ENCODE results near the gene RANGRF.

DNA sequence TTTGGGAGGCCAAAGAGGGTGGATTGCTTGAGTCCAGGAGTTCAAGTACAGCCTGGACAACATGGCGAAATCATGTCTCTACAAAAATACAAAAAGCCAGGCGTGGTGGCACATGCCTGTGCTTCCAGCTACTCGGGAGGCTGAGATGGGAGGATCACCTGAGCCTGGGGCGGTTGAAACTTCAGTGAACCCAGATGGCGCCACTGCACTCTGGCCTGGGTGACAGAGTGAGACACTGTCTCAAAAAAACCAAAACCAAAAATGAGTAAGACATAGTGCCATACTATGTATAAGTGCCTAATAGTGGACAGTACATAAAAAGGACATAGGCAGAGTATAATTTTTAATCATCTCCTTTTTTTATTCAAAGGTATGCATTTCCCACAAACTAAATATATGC, 44.6 kb upstream of the RANGRF start:
- TF ChIP-seq, protein P1, sequence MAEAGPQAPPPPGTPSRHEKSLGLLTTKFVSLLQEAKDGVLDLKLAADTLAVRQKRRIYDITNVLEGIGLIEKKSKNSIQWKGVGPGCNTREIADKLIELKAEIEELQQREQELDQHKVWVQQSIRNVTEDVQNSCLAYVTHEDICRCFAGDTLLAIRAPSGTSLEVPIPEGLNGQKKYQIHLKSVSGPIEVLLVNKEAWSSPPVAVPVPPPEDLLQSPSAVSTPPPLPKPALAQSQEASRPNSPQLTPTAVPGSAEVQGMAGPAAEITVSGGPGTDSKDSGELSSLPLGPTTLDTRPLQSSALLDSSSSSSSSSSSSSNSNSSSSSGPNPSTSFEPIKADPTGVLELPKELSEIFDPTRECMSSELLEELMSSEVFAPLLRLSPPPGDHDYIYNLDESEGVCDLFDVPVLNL (CRISPR knock-in tag; IDR thresholded peaks at IDR 0.05; ENCODE audit: low read depth) = no peak
- TF ChIP-seq, protein P2, sequence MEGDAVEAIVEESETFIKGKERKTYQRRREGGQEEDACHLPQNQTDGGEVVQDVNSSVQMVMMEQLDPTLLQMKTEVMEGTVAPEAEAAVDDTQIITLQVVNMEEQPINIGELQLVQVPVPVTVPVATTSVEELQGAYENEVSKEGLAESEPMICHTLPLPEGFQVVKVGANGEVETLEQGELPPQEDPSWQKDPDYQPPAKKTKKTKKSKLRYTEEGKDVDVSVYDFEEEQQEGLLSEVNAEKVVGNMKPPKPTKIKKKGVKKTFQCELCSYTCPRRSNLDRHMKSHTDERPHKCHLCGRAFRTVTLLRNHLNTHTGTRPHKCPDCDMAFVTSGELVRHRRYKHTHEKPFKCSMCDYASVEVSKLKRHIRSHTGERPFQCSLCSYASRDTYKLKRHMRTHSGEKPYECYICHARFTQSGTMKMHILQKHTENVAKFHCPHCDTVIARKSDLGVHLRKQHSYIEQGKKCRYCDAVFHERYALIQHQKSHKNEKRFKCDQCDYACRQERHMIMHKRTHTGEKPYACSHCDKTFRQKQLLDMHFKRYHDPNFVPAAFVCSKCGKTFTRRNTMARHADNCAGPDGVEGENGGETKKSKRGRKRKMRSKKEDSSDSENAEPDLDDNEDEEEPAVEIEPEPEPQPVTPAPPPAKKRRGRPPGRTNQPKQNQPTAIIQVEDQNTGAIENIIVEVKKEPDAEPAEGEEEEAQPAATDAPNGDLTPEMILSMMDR (IDR thresholded peaks at IDR 0.05 in 2 of 3, conservative IDR thresholded peaks at IDR 0.05 in 1 of 3; ENCODE audit: insufficient read depth in 2 of 3, low read depth in 1 of 3, low read length in 3 of 3) = no peak
- TF ChIP-seq SMAD1 (IDR thresholded peaks at IDR 0.05; ENCODE audit: low read depth, low read length, partially characterized antibody) (no peak), CBX3 (IDR thresholded peaks at IDR 0.05; ENCODE audit: borderline replicate concordance in 1 of 2, low read length in 2 of 2) (no peak), ZNF282 (CRISPR knock-in tag; IDR thresholded peaks at IDR 0.05) (no peak), JUND (IDR thresholded peaks at IDR 0.05; ENCODE audit: borderline replicate concordance, low read depth, low read length) (no peak), JUND (tag; IDR thresholded peaks at IDR 0.05; ENCODE audit: borderline replicate concordance, low read depth, low read length) (no peak)
- TF ChIP-seq, protein P3, sequence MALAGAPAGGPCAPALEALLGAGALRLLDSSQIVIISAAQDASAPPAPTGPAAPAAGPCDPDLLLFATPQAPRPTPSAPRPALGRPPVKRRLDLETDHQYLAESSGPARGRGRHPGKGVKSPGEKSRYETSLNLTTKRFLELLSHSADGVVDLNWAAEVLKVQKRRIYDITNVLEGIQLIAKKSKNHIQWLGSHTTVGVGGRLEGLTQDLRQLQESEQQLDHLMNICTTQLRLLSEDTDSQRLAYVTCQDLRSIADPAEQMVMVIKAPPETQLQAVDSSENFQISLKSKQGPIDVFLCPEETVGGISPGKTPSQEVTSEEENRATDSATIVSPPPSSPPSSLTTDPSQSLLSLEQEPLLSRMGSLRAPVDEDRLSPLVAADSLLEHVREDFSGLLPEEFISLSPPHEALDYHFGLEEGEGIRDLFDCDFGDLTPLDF (CRISPR knock-in tag; IDR thresholded peaks at IDR 0.05) = no peak

Data from K562 (cell line).